GM12878 (cell line): ENCODE data around the gene PYGB. TPM values are rescaled to one million over a fixed set of nuclear protein-coding genes. Genes with fewer than 3 reads are reported as not detected.

Source experiments
- ATAC-seq: fragments of 200-7000 bp; cut with Tn5 transposase; 3 replicates; pipeline ENCODE4 v1.9.1; 2020; ENCODE audit warnings: mild to moderate bottlenecking, moderate library complexity
- BruUV-seq: library from RNA; stranded (reverse); fragments of 400-500 nt; replicated peaks from 2 replicates; lab custom pipeline; 2021; lab: Mats Ljungman, UMichigan
- CTCF ChIA-PET: fragments of 300-600 bp; sonication (Branson Sonifier 250); formaldehyde crosslinking; extraction: SDS; loops from one replicate; lab custom pipeline; 2021; ENCODE audit warnings: inconsistent platforms; lab: Yijun Ruan, JAX
- POLR2A ChIA-PET: fragments of 350-600 bp; formaldehyde crosslinking; extraction: SDS; loops from one replicate; lab custom pipeline; 2021; ENCODE audit warnings: inconsistent platforms; lab: Charles Lee
- RAD21 ChIA-PET: fragments of 300-600 bp; sonication (Branson Sonifier 250); formaldehyde crosslinking; loops from one replicate; lab custom pipeline; 2023; ENCODE audit warnings: antibody characterized with exemption; ENCODE audit not compliant: unreplicated experiment; lab: Charles Lee
- SMC1A ChIA-PET: fragments of 300-600 bp; sonication (Branson Sonifier 250); formaldehyde crosslinking; loops from one replicate; lab custom pipeline; 2023; ENCODE audit not compliant: unreplicated experiment, uncharacterized antibody; lab: Charles Lee
- DNase-seq: peaks from one replicate; pipeline ENCODE4 v3.0.0-alpha.2; 2011; ENCODE audit warnings: low read depth, low spot score
- FAIRE-seq: peaks from 3 replicates; lab custom pipeline; 2011; peaks lifted over from hg19 to GRCh38; lab: Jason Lieb, UNC
- H2AFZ ChIP-seq: 2 replicates; pipeline ENCODE4 v1.6.0; 2011; ENCODE audit warnings: low read depth, low read length, control low read depth; ENCODE audit not compliant: control insufficient read depth
- H3K27ac ChIP-seq: 2 replicates; pipeline ENCODE4 v1.5.1; 2011; ENCODE audit warnings: control low read depth; ENCODE audit not compliant: control insufficient read depth, insufficient read depth
- H3K27me3 ChIP-seq, 2 experiments: replicated peaks in 1 of 2; 2 replicates each; pipeline versions ENCODE4 v1.6.0 to v1.6.1; 2011; ENCODE audit warnings: low read length in 1 of 2; ENCODE audit not compliant: control insufficient read depth in 2 of 2, insufficient read depth in 2 of 2
- H3K36me3 ChIP-seq, 2 experiments: 2 replicates each; pipeline ENCODE4 v1.5.1; 2011; ENCODE audit warnings: low read length in 1 of 2; ENCODE audit not compliant: control insufficient read depth in 2 of 2, insufficient read depth in 2 of 2
- H3K4me1 ChIP-seq: 2 replicates; pipeline ENCODE4 v1.6.1; 2011; ENCODE audit warnings: mild to moderate bottlenecking, low read length, moderate library complexity, mixed read lengths; ENCODE audit not compliant: control insufficient read depth, insufficient read depth
- H3K4me2 ChIP-seq: 2 replicates; pipeline ENCODE4 v1.6.0; 2011; ENCODE audit warnings: control low read depth; ENCODE audit not compliant: control insufficient read depth, insufficient read depth
- H3K4me3 ChIP-seq: fragments of 200-600 bp; sonication (generic); 2 replicates; pipeline ENCODE4 v1.5.1; 2016
- H3K79me2 ChIP-seq: 2 replicates; pipeline ENCODE4 v1.6.0; 2011; ENCODE audit warnings: low read length; ENCODE audit not compliant: control insufficient read depth, insufficient read depth
- H3K9ac ChIP-seq: 2 replicates; pipeline ENCODE4 v1.8.0; 2011; ENCODE audit warnings: low read length, control low read depth, mixed read lengths; ENCODE audit not compliant: control insufficient read depth, insufficient read depth
- H3K9me3 ChIP-seq: replicated peaks from 3 replicates; pipeline ENCODE4 v1.5.1; 2011; ENCODE audit warnings: mild to moderate bottlenecking, low read length; ENCODE audit not compliant: control insufficient read depth, insufficient read depth
- H4K20me1 ChIP-seq: 2 replicates; pipeline ENCODE4 v1.6.0; 2011; ENCODE audit not compliant: control insufficient read depth, insufficient read depth
- CEBPB ChIP-seq, 2 experiments: fragments of 150-350 bp in 1 of 2; IDR thresholded peaks; 2 replicates each; pipeline ENCODE4 v1.6.1; 2012 to 2014; ENCODE audit warnings: low read depth in 2 of 2, low read length in 2 of 2, borderline replicate concordance in 1 of 2, inconsistent platforms in 1 of 2
- HDGF ChIP-seq: fragments of 450-650 bp; IDR thresholded peaks from 2 replicates; pipeline ENCODE4 v1.6.1; 2016; ENCODE audit warnings: antibody characterized with exemption
- JUNB ChIP-seq: IDR thresholded peaks from 2 replicates; pipeline ENCODE4 v1.6.1; 2016; ENCODE audit warnings: antibody characterized with exemption, mild to moderate bottlenecking
- MEF2A ChIP-seq: IDR thresholded peaks from 2 replicates; pipeline ENCODE4 v1.6.1; 2011; ENCODE audit warnings: low read depth, mild to moderate bottlenecking, low read length, moderate library complexity; ENCODE audit not compliant: insufficient read depth
- MXI1 ChIP-seq: fragments of 150-350 bp; IDR thresholded peaks from 2 replicates; pipeline ENCODE4 v1.6.1; 2011; ENCODE audit warnings: low read depth, mild to moderate bottlenecking, inconsistent platforms, low read length, improper control_type of control experiment
- NFIC ChIP-seq: IDR thresholded peaks from 2 replicates; pipeline ENCODE4 v1.6.1; 2012; ENCODE audit warnings: low read depth, mild to moderate bottlenecking, inconsistent platforms, low read length, moderate library complexity
- SUZ12 ChIP-seq: fragments of 200-600 bp; sonication (generic); IDR thresholded peaks from one replicate; pipeline ENCODE4 v1.6.1; 2018; ENCODE audit warnings: antibody characterized with exemption, mild to moderate bottlenecking; ENCODE audit not compliant: unreplicated experiment
- ZBED1 ChIP-seq: IDR thresholded peaks from 2 replicates; pipeline ENCODE4 v1.6.1; 2016; ENCODE audit warnings: borderline replicate concordance
- ZZZ3 ChIP-seq: IDR thresholded peaks from 2 replicates; pipeline ENCODE4 v1.6.1; 2011; ENCODE audit warnings: low read depth; ENCODE audit not compliant: control insufficient read depth, insufficient read length
- WGBS: methylation state at CpG from one replicate; pipeline ENCODE4 v1.1.6; 2016; ENCODE audit warnings: low lambda C conversion rate; ENCODE audit not compliant: insufficient replicate concordance, insufficient coverage; ENCODE audit errors: missing lambda C conversion rate; 5-methylcytosine and 5-hydroxymethylcytosine counted together
- in situ Hi-C: fragments of 300-500 bp; cut with MboI; formaldehyde crosslinking; loops from 9 replicates; pipeline ENCODE4 v1.14.3; 2018; ENCODE audit warnings: mixed read lengths
- intact Hi-C: fragments of 100-400 bp; cut with micrococcal nuclease; formaldehyde crosslinking; loops from one replicate; pipeline ENCODE4 v1.14.2; 2022; ENCODE audit not compliant: unreplicated experiment
- polyA plus RNA-seq, 11 experiments: library from polyadenylated mRNA; depleted of rRNA in 4 of 11; unstranded in 6 of 11; stranded (reverse) in 5 of 11; fragments of >200 nt; fragmentation: Nextera tagmentation in 4 of 11; fragmentation: Illumina TruSeq in 1 of 11; extraction: Ambion mirVana in 4 of 11; extraction: Trizol in 1 of 11; gene quantifications; 1 replicate in 1 of 11; 2 replicates in 10 of 11; pipeline versions ENCODE4 v1.2.1 to v1.2.3, GENCODE V29; 2011 to 2016; ENCODE audit warnings: inconsistent platforms in 2 of 11, missing spikeins in 2 of 11, low read depth in 1 of 11
- total RNA-seq, 4 experiments: library from RNA; depleted of rRNA in 3 of 4; stranded (reverse); fragments of >200 nt in 3 of 4; fragmentation: Illumina TruSeq in 1 of 4; extraction: Trizol in 1 of 4; gene quantifications; 2 replicates each; pipeline versions ENCODE4 v1.2.1 to v1.2.3, GENCODE V29; 2013 to 2021
- TF ChIP-seq, protein P1 (sequence below): IDR thresholded peaks from 2 replicates; pipeline ENCODE4 v1.6.1; 2011; ENCODE audit warnings: low read depth, mild to moderate bottlenecking, low read length, moderate library complexity, borderline replicate concordance; ENCODE audit errors: extremely low read depth
- TF ChIP-seq, protein P2 (sequence below): fragments of 450-650 bp; IDR thresholded peaks from 2 replicates; pipeline ENCODE4 v1.6.1; 2017; ENCODE audit warnings: low read depth, mild to moderate bottlenecking, moderate library complexity
- TF ChIP-seq, protein P3 (sequence below): fragments of 450-650 bp; IDR thresholded peaks from 2 replicates; pipeline ENCODE4 v1.6.1; 2014; ENCODE audit warnings: mild to moderate bottlenecking
- TF ChIP-seq, protein P4 (sequence below): fragments of 150-350 bp; IDR thresholded peaks from 2 replicates; pipeline ENCODE4 v1.6.1; 2014; ENCODE audit warnings: mild to moderate bottlenecking, low read depth, low read length

Gene PYGB
- total and polyA plus RNA-seq, 10 of the 15 experiments (the other 5 are each of a cell fraction or from before 2014, with no cell fraction given), result 0.34 to 33.5 (median 21.8) TPM

DNA sequence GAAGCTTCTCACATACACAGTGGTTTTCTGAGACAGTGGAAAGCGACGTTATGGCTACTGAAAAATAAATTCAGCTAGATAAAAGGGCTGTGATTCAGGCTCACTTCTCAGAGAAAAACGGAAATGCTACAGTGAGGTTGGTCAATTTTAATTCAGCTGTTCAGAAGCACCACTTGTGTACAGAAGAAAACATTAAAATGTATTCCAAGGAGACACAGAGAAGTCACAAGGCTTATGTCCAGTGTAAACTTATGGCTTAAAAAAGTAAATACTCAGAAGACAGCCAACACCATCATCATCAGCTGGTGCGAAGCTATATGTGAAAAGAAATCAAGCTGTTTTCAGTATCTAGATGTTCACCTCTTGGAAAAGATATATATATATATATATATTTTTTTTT is 74.1 kb downstream of the PYGB start:
- intact Hi-C loops (no loop called here), in situ Hi-C loops (no loop called here)
- Histone ChIP-seq H3K4me2 (no peak overlapping the region), H3K27me3 (no peaks in the 10 kb centered on the region), H3K4me1 (peaks cover 43% of the 10 kb centered on the region), H4K20me1 (no peaks in the 10 kb centered on the region), H3K79me2 (peaks cover 18% of the 10 kb centered on the region), H3K9ac (no peak overlapping the region), H2AFZ (no peak overlapping the region), H3K9me3 (no peaks in the 10 kb centered on the region), H3K4me3 (no peak overlapping the region), H3K27ac (no peak overlapping the region; the same call in 1 of the 2 replicates), H3K36me3 (peaks cover 11% of the 10 kb centered on the region in 2 experiments)
- WGBS, result 96% methylated on average over 4 of the region's 4 CpGs
- ChIA-PET POLR2A (no interaction called here), RAD21 (no interaction called here), SMC1A (interaction anchor here (0.7 to 2.0 kb wide), 4 partner anchors 11 to 77 kb away, joined by 3 to 5 read pairs (median 4); no protein-coding TSS in a partner anchor), CTCF (interaction anchor here (0.9 to 2.2 kb wide), 5 partner anchors 25 to 85 kb away, joined by 3 to 7 read pairs (median 3); no protein-coding TSS in a partner anchor)
- ATAC-seq (no peak), DNase-seq (no peak), FAIRE-seq (no peak)
- TF ChIP-seq, protein P1, sequence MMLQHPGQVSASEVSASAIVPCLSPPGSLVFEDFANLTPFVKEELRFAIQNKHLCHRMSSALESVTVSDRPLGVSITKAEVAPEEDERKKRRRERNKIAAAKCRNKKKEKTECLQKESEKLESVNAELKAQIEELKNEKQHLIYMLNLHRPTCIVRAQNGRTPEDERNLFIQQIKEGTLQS, result no peak
- TF ChIP-seq ZBED1, result no peak
- TF ChIP-seq HDGF, result no peak
- TF ChIP-seq MXI1, result no peak
- TF ChIP-seq JUNB, result no peak
- no peak for TF ChIP-seq SUZ12
- no peak for TF ChIP-seq MEF2A
- TF ChIP-seq, protein P2, sequence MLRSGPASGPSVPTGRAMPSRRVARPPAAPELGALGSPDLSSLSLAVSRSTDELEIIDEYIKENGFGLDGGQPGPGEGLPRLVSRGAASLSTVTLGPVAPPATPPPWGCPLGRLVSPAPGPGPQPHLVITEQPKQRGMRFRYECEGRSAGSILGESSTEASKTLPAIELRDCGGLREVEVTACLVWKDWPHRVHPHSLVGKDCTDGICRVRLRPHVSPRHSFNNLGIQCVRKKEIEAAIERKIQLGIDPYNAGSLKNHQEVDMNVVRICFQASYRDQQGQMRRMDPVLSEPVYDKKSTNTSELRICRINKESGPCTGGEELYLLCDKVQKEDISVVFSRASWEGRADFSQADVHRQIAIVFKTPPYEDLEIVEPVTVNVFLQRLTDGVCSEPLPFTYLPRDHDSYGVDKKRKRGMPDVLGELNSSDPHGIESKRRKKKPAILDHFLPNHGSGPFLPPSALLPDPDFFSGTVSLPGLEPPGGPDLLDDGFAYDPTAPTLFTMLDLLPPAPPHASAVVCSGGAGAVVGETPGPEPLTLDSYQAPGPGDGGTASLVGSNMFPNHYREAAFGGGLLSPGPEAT, result no peak
- no peak for TF ChIP-seq NFIC
- TF ChIP-seq ZZZ3, result no peak
- TF ChIP-seq, protein P3, sequence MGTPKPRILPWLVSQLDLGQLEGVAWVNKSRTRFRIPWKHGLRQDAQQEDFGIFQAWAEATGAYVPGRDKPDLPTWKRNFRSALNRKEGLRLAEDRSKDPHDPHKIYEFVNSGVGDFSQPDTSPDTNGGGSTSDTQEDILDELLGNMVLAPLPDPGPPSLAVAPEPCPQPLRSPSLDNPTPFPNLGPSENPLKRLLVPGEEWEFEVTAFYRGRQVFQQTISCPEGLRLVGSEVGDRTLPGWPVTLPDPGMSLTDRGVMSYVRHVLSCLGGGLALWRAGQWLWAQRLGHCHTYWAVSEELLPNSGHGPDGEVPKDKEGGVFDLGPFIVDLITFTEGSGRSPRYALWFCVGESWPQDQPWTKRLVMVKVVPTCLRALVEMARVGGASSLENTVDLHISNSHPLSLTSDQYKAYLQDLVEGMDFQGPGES, result no peak
- TF ChIP-seq, protein P4, sequence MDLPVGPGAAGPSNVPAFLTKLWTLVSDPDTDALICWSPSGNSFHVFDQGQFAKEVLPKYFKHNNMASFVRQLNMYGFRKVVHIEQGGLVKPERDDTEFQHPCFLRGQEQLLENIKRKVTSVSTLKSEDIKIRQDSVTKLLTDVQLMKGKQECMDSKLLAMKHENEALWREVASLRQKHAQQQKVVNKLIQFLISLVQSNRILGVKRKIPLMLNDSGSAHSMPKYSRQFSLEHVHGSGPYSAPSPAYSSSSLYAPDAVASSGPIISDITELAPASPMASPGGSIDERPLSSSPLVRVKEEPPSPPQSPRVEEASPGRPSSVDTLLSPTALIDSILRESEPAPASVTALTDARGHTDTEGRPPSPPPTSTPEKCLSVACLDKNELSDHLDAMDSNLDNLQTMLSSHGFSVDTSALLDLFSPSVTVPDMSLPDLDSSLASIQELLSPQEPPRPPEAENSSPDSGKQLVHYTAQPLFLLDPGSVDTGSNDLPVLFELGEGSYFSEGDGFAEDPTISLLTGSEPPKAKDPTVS, result no peak
- TF ChIP-seq CEBPB (IDR thresholded peaks at IDR 0.05; ENCODE audit: borderline replicate concordance in 1 of 2, low read depth in 2 of 2, low read length in 2 of 2), result no peak
- BruUV-seq, result no TSS peak
